Prostate gland (tissue), 2 donors: Measurements from ENCODE around the gene GINS2.

Source experiments
- POLR2A ChIP-seq: fragments of 450-650 bp; IDR thresholded peaks from one replicate; pipeline ENCODE4 v1.6.1; 2016; ENCODE audit warnings: antibody characterized with exemption, mild to moderate bottlenecking
- TF ChIP-seq, protein P1 (sequence below), 4 experiments: fragments of 200-600 bp in 2 of 4; fragments of 450-650 bp in 2 of 4; sonication (generic) in 2 of 4; IDR thresholded peaks; 1 replicate in 3 of 4; 2 replicates in 1 of 4; pipeline ENCODE4 v1.5.1; 2016 to 2019; ENCODE audit warnings: antibody characterized with exemption in 4 of 4, mild to moderate bottlenecking in 2 of 4, moderate library complexity in 2 of 4

DNA sequence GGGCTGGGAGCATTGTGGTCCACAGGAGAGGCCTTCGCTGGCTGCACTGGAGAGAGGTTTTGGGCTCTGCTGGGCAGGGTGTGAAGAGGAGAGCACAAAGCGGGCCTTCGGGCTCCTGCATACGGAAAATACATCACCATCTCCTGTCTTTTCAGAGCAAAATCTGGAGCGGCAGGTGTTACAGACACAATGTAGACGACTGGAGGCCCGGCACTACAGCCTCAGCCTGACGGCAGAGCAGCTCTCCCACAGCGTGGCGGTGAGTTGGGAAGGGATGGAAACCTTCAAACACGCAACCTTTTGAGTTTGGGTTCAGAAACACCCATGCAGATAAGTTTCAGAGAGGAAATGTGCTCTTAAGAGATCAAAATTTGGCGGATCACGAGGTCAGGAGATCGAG, 17.9 kb downstream of the GINS2 start:
- TF ChIP-seq, protein P1, sequence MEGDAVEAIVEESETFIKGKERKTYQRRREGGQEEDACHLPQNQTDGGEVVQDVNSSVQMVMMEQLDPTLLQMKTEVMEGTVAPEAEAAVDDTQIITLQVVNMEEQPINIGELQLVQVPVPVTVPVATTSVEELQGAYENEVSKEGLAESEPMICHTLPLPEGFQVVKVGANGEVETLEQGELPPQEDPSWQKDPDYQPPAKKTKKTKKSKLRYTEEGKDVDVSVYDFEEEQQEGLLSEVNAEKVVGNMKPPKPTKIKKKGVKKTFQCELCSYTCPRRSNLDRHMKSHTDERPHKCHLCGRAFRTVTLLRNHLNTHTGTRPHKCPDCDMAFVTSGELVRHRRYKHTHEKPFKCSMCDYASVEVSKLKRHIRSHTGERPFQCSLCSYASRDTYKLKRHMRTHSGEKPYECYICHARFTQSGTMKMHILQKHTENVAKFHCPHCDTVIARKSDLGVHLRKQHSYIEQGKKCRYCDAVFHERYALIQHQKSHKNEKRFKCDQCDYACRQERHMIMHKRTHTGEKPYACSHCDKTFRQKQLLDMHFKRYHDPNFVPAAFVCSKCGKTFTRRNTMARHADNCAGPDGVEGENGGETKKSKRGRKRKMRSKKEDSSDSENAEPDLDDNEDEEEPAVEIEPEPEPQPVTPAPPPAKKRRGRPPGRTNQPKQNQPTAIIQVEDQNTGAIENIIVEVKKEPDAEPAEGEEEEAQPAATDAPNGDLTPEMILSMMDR (IDR thresholded peaks at IDR 0.05), result no peak
- TF ChIP-seq POLR2A, result no peak
